H9 (cell line): Measurements from ENCODE around the gene DBI. TPM values are rescaled to one million over a fixed set of nuclear protein-coding genes. Genes with fewer than 3 reads are reported as not detected.

Source experiments
- DNase-seq: peaks from one replicate; pipeline ENCODE4 v3.0.0-alpha.2; 2017
- H2AFZ ChIP-seq: one replicate; pipeline ENCODE4 v1.6.1; 2013; ENCODE audit warnings: mild to moderate bottlenecking, low read length, control low read depth, moderate library complexity
- H2AK5ac ChIP-seq: 2 replicates; pipeline ENCODE4 v1.6.1; 2013; ENCODE audit warnings: low read length, control low read depth, mixed read lengths; ENCODE audit not compliant: insufficient read length
- H2BK120ac ChIP-seq: one replicate; pipeline ENCODE4 v1.6.1; 2013; ENCODE audit warnings: low read depth, mild to moderate bottlenecking, low read length, control low read depth, inconsistent platforms; ENCODE audit not compliant: poor library complexity, severe bottlenecking
- H2BK12ac ChIP-seq: 2 replicates; pipeline ENCODE4 v1.6.1; 2013; ENCODE audit warnings: low read length, control low read depth, mixed read lengths, low read depth; ENCODE audit not compliant: insufficient read length
- H2BK15ac ChIP-seq: 2 replicates; pipeline ENCODE4 v1.6.1; 2013; ENCODE audit warnings: low read depth, low read length, control low read depth
- H2BK20ac ChIP-seq: one replicate; pipeline ENCODE4 v1.6.1; 2013; ENCODE audit warnings: low read depth, mild to moderate bottlenecking, low read length, control low read depth, inconsistent platforms; ENCODE audit not compliant: poor library complexity, severe bottlenecking
- H2BK5ac ChIP-seq: 2 replicates; pipeline ENCODE4 v1.6.1; 2013; ENCODE audit warnings: low read length, control low read depth, mixed read lengths; ENCODE audit not compliant: insufficient read length
- H3K14ac ChIP-seq: 2 replicates; pipeline ENCODE4 v1.6.1; 2013; ENCODE audit warnings: low read length, control low read depth; ENCODE audit not compliant: insufficient read depth
- H3K18ac ChIP-seq: 2 replicates; pipeline ENCODE4 v1.6.1; 2013; ENCODE audit warnings: low read depth, mild to moderate bottlenecking, mixed read lengths, low read length, control low read depth; ENCODE audit not compliant: insufficient read length
- H3K23ac ChIP-seq: 2 replicates; pipeline ENCODE4 v1.6.1; 2013; ENCODE audit warnings: low read length, control low read depth, mixed read lengths, low read depth; ENCODE audit not compliant: insufficient read length
- H3K23me2 ChIP-seq: 2 replicates; pipeline ENCODE4 v1.6.1; 2013; ENCODE audit warnings: low read depth, mild to moderate bottlenecking, mixed read lengths, low read length, control low read depth; ENCODE audit not compliant: insufficient read length, poor library complexity, severe bottlenecking
- H3K27ac ChIP-seq: 2 replicates; pipeline ENCODE4 v1.5.1; 2013; ENCODE audit warnings: low read length, control low read depth, mixed read lengths, low read depth; ENCODE audit not compliant: insufficient read length
- H3K27me3 ChIP-seq: 2 replicates; pipeline ENCODE4 v1.6.1; 2013; ENCODE audit warnings: low read length, control low read depth, inconsistent platforms; ENCODE audit not compliant: insufficient read depth
- H3K4ac ChIP-seq: 2 replicates; pipeline ENCODE4 v1.6.1; 2013; ENCODE audit warnings: low read depth, mild to moderate bottlenecking, control low read depth, inconsistent platforms, low read length, moderate library complexity
- H3K4me1 ChIP-seq: 2 replicates; pipeline ENCODE4 v1.6.1; 2013; ENCODE audit warnings: low read length, control low read depth, inconsistent platforms; ENCODE audit not compliant: insufficient read depth
- H3K4me2 ChIP-seq: 2 replicates; pipeline ENCODE4 v1.6.1; 2013; ENCODE audit warnings: low read length, control low read depth, mixed read lengths; ENCODE audit not compliant: insufficient read length, insufficient read depth
- H3K56ac ChIP-seq: 2 replicates; pipeline ENCODE4 v1.6.1; 2013; ENCODE audit warnings: low read depth, mild to moderate bottlenecking, mixed read lengths, low read length, control low read depth; ENCODE audit not compliant: insufficient read length
- H3K79me1 ChIP-seq: 2 replicates; pipeline ENCODE4 v1.6.1; 2013; ENCODE audit warnings: low read depth, mild to moderate bottlenecking, moderate library complexity, low read length, control low read depth, inconsistent platforms; ENCODE audit not compliant: insufficient read depth, poor library complexity, severe bottlenecking
- H3K79me2 ChIP-seq: 2 replicates; pipeline ENCODE4 v1.6.1; 2013; ENCODE audit warnings: low read length, control low read depth, inconsistent platforms; ENCODE audit not compliant: insufficient read depth
- H3K9ac ChIP-seq: 2 replicates; pipeline ENCODE4 v1.6.1; 2013; ENCODE audit warnings: low read length, control low read depth, mixed read lengths; ENCODE audit not compliant: insufficient read length; ENCODE audit errors: extremely low read depth
- H3K9me3 ChIP-seq: one replicate; pipeline ENCODE4 v1.6.1; 2013; ENCODE audit warnings: low read depth, low read length, inconsistent platforms; ENCODE audit not compliant: control insufficient read depth
- H3T11ph ChIP-seq: one replicate; pipeline ENCODE4 v1.6.1; 2013; ENCODE audit warnings: mild to moderate bottlenecking, low read length, control low read depth, inconsistent platforms
- H4K20me1 ChIP-seq: one replicate; pipeline ENCODE4 v1.6.1; 2013; ENCODE audit not compliant: control insufficient read depth, insufficient read length, insufficient read depth
- H4K5ac ChIP-seq: 2 replicates; pipeline ENCODE4 v1.6.1; 2013; ENCODE audit warnings: low read depth, mild to moderate bottlenecking, mixed read lengths, low read length, control low read depth; ENCODE audit not compliant: insufficient read length
- H4K8ac ChIP-seq: replicated peaks from 2 replicates; pipeline ENCODE4 v1.6.1; 2013; ENCODE audit warnings: low read length, control low read depth, mixed read lengths, low read depth; ENCODE audit not compliant: insufficient read length
- H4K91ac ChIP-seq: 2 replicates; pipeline ENCODE4 v1.6.1; 2013; ENCODE audit warnings: low read depth, mild to moderate bottlenecking, moderate library complexity, mixed read lengths, low read length, control low read depth; ENCODE audit not compliant: insufficient read length
- H3K27ac Mint-ChIP-seq, 3 experiments: 2 replicates in 2 of 3; 3 replicates in 1 of 3; pipeline ENCODE4 v1.8.0; 2020 to 2021; ENCODE audit warnings: mixed read lengths in 3 of 3, mild to moderate bottlenecking in 1 of 3, moderate library complexity in 1 of 3
- H3K27me3 Mint-ChIP-seq: 2 replicates; pipeline ENCODE4 v1.8.0; 2021; ENCODE audit warnings: low read depth, mild to moderate bottlenecking, moderate library complexity, mixed read lengths
- H3K36me3 Mint-ChIP-seq, 3 experiments: 2 replicates in 2 of 3; 3 replicates in 1 of 3; pipeline ENCODE4 v1.8.0; 2020 to 2021; ENCODE audit warnings: low read depth in 3 of 3, mixed read lengths in 3 of 3; ENCODE audit not compliant: insufficient read depth in 1 of 3
- H3K4me1 Mint-ChIP-seq, 2 experiments: 2 replicates each; pipeline ENCODE4 v1.8.0; 2020; ENCODE audit warnings: mixed read lengths in 2 of 2
- H3K4me3 Mint-ChIP-seq, 2 experiments: 2 replicates in 1 of 2; 3 replicates in 1 of 2; pipeline ENCODE4 v1.8.0; 2020 to 2021; ENCODE audit warnings: mild to moderate bottlenecking in 2 of 2, mixed read lengths in 2 of 2, moderate library complexity in 1 of 2
- H3K9me3 Mint-ChIP-seq, 2 experiments: 2 replicates in 1 of 2; 3 replicates in 1 of 2; pipeline ENCODE4 v1.8.0; 2020; ENCODE audit warnings: mild to moderate bottlenecking in 2 of 2, mixed read lengths in 2 of 2, moderate library complexity in 1 of 2
- CTCF ChIP-seq: fragments of 200-600 bp; sonication (generic); conservative IDR thresholded peaks from 3 replicates; pipeline ENCODE4 v1.8.0; 2021; ENCODE audit warnings: antibody characterized with exemption, mild to moderate bottlenecking
- WGBS: extraction: QIAGEN DNeasy Blood & Tissue Kit; methylation state at CpG from one replicate; pipeline ENCODE4 v1.1.7; 2013; ENCODE audit warnings: missing lambda C conversion rate, low lambda C conversion rate, mixed read lengths; ENCODE audit not compliant: insufficient read length; ENCODE audit errors: extremely low coverage; 5-methylcytosine and 5-hydroxymethylcytosine counted together
- total RNA-seq: library from RNA; stranded (reverse); gene quantifications from 2 replicates; pipeline ENCODE4 v1.2.1, GENCODE V29; 2021

Gene DBI
- total RNA-seq, 1 experiment from 2014 or later, result 127 TPM

GRCh38 chr2:119371111-119371510 is 4.3 kb downstream of the DBI start:
- Histone ChIP-seq H2BK20ac (no peak overlapping the region), H4K91ac (no peak overlapping the region), H3K18ac (no peak overlapping the region), H2AK5ac (no peak overlapping the region), H2BK12ac (no peak overlapping the region), H4K20me1 (no peaks in the 10 kb centered on the region), H2BK120ac (no peak overlapping the region), H3K4ac (no peak overlapping the region), H2BK15ac (no peak overlapping the region), H3K27me3 (no peaks in the 10 kb centered on the region), H3K56ac (no peak overlapping the region), H3K4me1 (peaks cover 3% of the 10 kb centered on the region; the same call in 1 of the 2 replicates), H4K8ac (no peak overlapping the region), H3K14ac (no peak overlapping the region), H3K4me2 (no peak overlapping the region), H4K5ac (no peak overlapping the region), H3K9ac (no peak overlapping the region), H3K9me3 (peaks cover 11% of the 10 kb centered on the region), H2BK5ac (no peak overlapping the region), H3T11ph (no peak overlapping the region), H3K79me1 (peaks cover 3% of the 10 kb centered on the region), H2AFZ (no peak overlapping the region), H3K79me2 (peaks cover 1% of the 10 kb centered on the region; the same call in 1 of the 2 replicates), H3K23me2 (peaks cover 14% of the 10 kb centered on the region), H3K27ac (no peak overlapping the region), H3K23ac (no peak overlapping the region)
- no peak for TF ChIP-seq CTCF
- Mint-ChIP-seq H3K27me3 (no peaks in the 10 kb centered on the region; the same call in 1 of the 2 replicates), H3K9me3 (peaks cover 6 to 10% of the 10 kb centered on the region in 2 experiments; a peak in 4 of 5 replicates), H3K4me1 (peaks cover 6% of the 10 kb centered on the region in 2 experiments), H3K36me3 (peaks cover 57 to 67% (median 61%) of the 10 kb centered on the region in 3 experiments), H3K27ac (no peak overlapping the region; a peak in 1 of 7 replicates), H3K4me3 (no peak overlapping the region)
- DNase-seq, result no peak
- WGBS, result no CpG with 5 or more reads among the region's 6 CpGs
